ENCODE data around the gene ATP9B.

ATP9B gene

DNA sequence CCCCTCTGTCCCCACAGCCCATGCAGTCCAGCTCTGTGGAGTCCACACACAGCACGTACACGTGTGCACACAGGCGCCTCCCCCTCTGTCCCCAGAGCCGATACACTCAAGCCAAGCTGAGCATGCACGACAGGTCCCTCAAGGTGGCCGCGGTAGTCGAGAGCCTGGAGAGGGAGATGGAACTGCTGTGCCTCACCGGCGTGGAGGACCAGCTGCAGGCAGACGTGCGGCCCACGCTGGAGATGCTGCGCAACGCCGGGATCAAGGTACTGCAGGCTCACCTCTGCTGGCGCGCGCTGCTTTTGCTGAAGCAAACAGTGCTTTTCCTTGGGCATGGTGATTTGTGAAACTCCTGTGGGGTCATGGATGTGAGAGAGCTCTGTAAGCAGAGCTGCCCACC is 268.0 kb downstream of the ATP9B start (continued):
- no peak for TF ChIP-seq ZNF600 (tag by site-specific recombination; IDR thresholded peaks at IDR 0.05)
- no peak for TF ChIP-seq SETDB1 (IDR thresholded peaks at IDR 0.05; ENCODE audit: insufficient read length, low read length)
- TF ChIP-seq, protein P1, sequence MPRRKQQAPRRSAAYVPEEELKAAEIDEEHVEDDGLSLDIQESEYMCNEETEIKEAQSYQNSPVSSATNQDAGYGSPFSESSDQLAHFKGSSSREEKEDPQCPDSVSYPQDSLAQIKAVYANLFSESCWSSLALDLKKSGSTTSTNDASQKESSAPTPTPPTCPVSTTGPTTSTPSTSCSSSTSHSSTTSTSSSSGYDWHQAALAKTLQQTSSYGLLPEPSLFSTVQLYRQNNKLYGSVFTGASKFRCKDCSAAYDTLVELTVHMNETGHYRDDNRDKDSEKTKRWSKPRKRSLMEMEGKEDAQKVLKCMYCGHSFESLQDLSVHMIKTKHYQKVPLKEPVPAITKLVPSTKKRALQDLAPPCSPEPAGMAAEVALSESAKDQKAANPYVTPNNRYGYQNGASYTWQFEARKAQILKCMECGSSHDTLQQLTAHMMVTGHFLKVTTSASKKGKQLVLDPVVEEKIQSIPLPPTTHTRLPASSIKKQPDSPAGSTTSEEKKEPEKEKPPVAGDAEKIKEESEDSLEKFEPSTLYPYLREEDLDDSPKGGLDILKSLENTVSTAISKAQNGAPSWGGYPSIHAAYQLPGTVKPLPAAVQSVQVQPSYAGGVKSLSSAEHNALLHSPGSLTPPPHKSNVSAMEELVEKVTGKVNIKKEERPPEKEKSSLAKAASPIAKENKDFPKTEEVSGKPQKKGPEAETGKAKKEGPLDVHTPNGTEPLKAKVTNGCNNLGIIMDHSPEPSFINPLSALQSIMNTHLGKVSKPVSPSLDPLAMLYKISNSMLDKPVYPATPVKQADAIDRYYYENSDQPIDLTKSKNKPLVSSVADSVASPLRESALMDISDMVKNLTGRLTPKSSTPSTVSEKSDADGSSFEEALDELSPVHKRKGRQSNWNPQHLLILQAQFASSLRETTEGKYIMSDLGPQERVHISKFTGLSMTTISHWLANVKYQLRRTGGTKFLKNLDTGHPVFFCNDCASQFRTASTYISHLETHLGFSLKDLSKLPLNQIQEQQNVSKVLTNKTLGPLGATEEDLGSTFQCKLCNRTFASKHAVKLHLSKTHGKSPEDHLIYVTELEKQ (tag by site-specific recombination; IDR thresholded peaks at IDR 0.05; ENCODE audit: borderline replicate concordance), result no peak
- TF ChIP-seq ZNF626 (tag by site-specific recombination; IDR thresholded peaks at IDR 0.05), result no peak
- TF ChIP-seq ZNF521 (tag by site-specific recombination; IDR thresholded peaks at IDR 0.05), result no peak
- no peak for TF ChIP-seq ZSCAN23 (tag by site-specific recombination; IDR thresholded peaks at IDR 0.05)
- TF ChIP-seq ZNF529 (tag by site-specific recombination; IDR thresholded peaks at IDR 0.05; ENCODE audit: insufficient replicate concordance), result no peak
- TF ChIP-seq ZNF138 (tag by site-specific recombination; IDR thresholded peaks at IDR 0.05; ENCODE audit: borderline replicate concordance), result no peak

DNA sequence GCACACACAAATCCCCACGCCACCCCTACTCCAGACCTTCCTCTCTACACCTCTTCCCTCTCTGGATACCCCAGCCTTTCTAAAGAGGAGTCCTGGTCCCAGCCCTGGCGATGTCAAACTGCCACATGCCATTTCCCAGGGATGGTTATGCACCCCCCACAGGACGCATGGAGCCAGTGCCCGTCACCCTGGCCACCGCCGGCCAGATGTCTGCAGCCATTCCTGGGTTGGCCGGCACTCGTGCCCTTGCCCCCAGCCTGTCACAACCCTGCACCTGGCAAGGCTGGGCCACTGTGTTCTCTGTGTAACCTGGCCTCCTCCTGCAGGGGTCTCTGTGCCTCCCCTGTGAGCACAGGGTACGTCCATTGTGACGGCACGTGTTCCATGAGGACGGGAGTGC is 268.4 kb downstream of the ATP9B start:
- Histone ChIP-seq H3K4me3 (ENCODE audit: low read depth, low read length) (no peak overlapping the region), H3K36me3 (ENCODE audit: control insufficient read depth in 2 of 2, insufficient read depth in 1 of 2, low read length in 2 of 2) (peaks cover 0 to 16% of the 10 kb centered on the region in 2 experiments; a peak in 1 of 3 replicates), H3K27ac (ENCODE audit: extremely low read depth, low read depth, low read length) (no peak overlapping the region), H3K9me3 (ENCODE audit: control insufficient read depth, insufficient read depth, low read depth, low read length) (no peaks in the 10 kb centered on the region), H3K4me1 (ENCODE audit: control insufficient read depth, insufficient read depth, low read length) (no peaks in the 10 kb centered on the region)
- ChIA-PET POLR2A (no interaction called here), CTCF (no interaction called here)
- TF ChIP-seq ZBTB21 (tag by site-specific recombination; IDR thresholded peaks at IDR 0.05), result no peak
- no peak for TF ChIP-seq SETDB1 (IDR thresholded peaks at IDR 0.05; ENCODE audit: insufficient read length, low read length)
- no peak for TF ChIP-seq KLF1 (tag by site-specific recombination; IDR thresholded peaks at IDR 0.05)
- no peak for TF ChIP-seq ZNF112 (tag by site-specific recombination; IDR thresholded peaks at IDR 0.05)
- no peak for TF ChIP-seq ZNF366 (tag by site-specific recombination; conservative IDR thresholded peaks at IDR 0.05)
- no peak for TF ChIP-seq ZNF664 (tag by site-specific recombination; IDR thresholded peaks at IDR 0.05)
- TF ChIP-seq BCL11A (tag by site-specific recombination; IDR thresholded peaks at IDR 0.05; ENCODE audit: low read depth), result no peak
- TF ChIP-seq ZNF423 (tag by site-specific recombination; IDR thresholded peaks at IDR 0.05), result no peak
- TF ChIP-seq ZNF658 (tag by site-specific recombination; IDR thresholded peaks at IDR 0.05), result no peak
- TF ChIP-seq ZNF571 (tag by site-specific recombination; IDR thresholded peaks at IDR 0.05), result no peak
- no peak for TF ChIP-seq ZNF792 (tag by site-specific recombination; IDR thresholded peaks at IDR 0.05)
- TF ChIP-seq SALL2 (tag by site-specific recombination; IDR thresholded peaks at IDR 0.05; ENCODE audit: borderline replicate concordance), result no peak
- no peak for TF ChIP-seq ZNF433 (tag by site-specific recombination; IDR thresholded peaks at IDR 0.05; ENCODE audit: low read depth)
- TF ChIP-seq ZNF394 (tag by site-specific recombination; IDR thresholded peaks at IDR 0.05; ENCODE audit: borderline replicate concordance), result no peak
- no peak for TF ChIP-seq ZNF623 (tag by site-specific recombination; IDR thresholded peaks at IDR 0.05)

All from HEK293 (cell line).